GM12891 (cell line): ENCODE data around the gene POLR2F.

Source experiments
- POLR2A ChIP-seq: IDR thresholded peaks from 2 replicates; pipeline ENCODE4 v1.6.1; 2011; ENCODE audit warnings: low read depth, low read length, control low read depth
- POLR2AphosphoS5 ChIP-seq: IDR thresholded peaks from 2 replicates; pipeline ENCODE4 v1.6.1; 2011; ENCODE audit warnings: low read depth, low read length, control low read depth
- TAF1 ChIP-seq: IDR thresholded peaks from 2 replicates; pipeline ENCODE4 v1.6.1; 2011; ENCODE audit warnings: low read depth, low read length, control low read depth

DNA sequence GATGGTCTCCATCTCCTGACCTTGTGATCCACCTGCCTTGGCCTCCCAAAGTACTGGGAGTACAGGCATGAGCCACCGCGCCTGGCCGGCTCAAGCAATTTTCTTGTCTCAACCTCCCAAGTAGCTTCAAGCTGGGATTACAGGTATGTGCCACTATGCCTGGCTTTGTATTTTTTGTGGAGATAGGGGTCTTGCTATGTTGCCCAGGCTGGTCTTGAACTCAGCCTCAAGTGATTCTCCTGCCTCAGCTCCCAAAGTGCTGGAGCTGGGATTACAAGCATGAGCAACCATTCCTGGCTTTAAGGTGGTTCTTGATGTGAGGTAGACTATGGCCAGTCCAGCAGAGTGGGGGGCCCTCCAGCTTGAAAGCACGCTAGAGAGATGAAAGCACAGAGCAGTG, 7.6 kb downstream of the POLR2F start:
- TF ChIP-seq TAF1 (no peak), POLR2AphosphoS5 (no peak), POLR2A (no peak)
